PC-3 (cell line): ENCODE measurements around the gene FUS.

Experiments
- CTCF ChIP-seq: fragments of 300-600 bp; sonication (generic); conservative IDR thresholded peaks from 2 replicates; pipeline ENCODE4 v1.5.1; 2017; ENCODE audit warnings: antibody characterized with exemption, low read depth, mild to moderate bottlenecking, low read length
- EZH2 ChIP-seq: fragments of 300-600 bp; sonication (generic); IDR thresholded peaks from one replicate; pipeline ENCODE4 v1.6.1; 2017; ENCODE audit warnings: antibody characterized with exemption, mild to moderate bottlenecking, low read length; ENCODE audit not compliant: unreplicated experiment
- EZH2phosphoT487 ChIP-seq: fragments of 300-600 bp; sonication (generic); IDR thresholded peaks from 2 replicates; pipeline ENCODE4 v1.6.1; 2018; ENCODE audit warnings: mild to moderate bottlenecking, antibody characterized with exemption, low read length, borderline replicate concordance

- TF ChIP-seq CTCF (no peak), EZH2 (no peak), EZH2phosphoT487 (no peak)
These were observed 32.4 kb upstream of the FUS start for GRCh38 chr16:31147574-31147973.
